LoVo (cell line): ENCODE measurements around the gene MYL6.
"Not testable (repeated sequence)": the region's sequence is repeated elsewhere in the genome, so short reads cannot be mapped to it uniquely, and the experiment has no call there.

ENCODE experiments used
- DNase-seq: peaks from one replicate; pipeline ENCODE4 v3.0.0-alpha.2; 2016; ENCODE audit warnings: low spot score

Gene MYL6

DNA sequence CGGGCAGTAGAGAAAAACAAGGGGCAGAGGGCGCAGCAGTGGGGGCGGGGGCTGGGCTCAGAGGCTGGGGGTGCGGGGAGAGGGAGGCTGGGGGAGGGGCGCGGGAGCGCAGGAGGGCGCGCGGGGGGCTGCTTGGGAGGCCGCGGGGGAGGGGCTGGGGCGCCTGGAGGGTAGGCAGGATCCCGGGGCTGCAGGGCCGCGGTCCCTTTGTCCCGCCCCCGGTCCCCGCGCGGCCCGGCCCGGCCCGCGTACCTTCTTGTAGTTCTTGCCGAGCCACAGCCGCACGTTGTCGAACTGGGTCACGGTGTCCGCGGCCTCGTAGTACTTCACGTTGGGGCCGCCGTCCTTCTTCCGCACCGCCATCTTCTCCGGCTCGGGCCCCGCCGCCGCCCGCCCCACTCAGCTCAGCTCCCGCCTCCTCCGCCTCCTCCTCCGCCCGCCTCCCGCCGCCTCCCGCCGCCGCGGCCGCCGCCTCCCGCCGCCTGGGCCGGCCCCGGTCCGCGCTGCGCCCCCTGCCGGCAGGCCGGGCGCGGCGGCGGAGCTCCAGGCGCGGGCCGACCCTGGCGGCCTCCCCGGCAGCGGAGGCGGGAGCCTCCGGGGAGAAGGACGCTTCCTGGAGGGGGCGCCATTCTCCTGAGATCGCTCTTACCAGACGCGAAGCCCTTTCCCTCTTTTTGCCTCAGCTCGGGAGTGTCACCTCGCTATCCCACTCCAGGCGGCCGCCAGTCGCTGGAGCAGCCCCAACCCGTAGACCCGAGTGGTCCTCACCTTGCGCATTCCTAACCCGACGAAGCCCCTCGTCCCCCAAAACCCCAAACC is 31.1 kb downstream of the MYL6 start, which contains the start of gene SMARCC2:
SMARCC2 (minus strand) TSS at position 385 of the 819 bp plus-strand sequence; CDS start at position 363, 22 bp downstream.
- DNase-seq = peak; percentile 97

DNA sequence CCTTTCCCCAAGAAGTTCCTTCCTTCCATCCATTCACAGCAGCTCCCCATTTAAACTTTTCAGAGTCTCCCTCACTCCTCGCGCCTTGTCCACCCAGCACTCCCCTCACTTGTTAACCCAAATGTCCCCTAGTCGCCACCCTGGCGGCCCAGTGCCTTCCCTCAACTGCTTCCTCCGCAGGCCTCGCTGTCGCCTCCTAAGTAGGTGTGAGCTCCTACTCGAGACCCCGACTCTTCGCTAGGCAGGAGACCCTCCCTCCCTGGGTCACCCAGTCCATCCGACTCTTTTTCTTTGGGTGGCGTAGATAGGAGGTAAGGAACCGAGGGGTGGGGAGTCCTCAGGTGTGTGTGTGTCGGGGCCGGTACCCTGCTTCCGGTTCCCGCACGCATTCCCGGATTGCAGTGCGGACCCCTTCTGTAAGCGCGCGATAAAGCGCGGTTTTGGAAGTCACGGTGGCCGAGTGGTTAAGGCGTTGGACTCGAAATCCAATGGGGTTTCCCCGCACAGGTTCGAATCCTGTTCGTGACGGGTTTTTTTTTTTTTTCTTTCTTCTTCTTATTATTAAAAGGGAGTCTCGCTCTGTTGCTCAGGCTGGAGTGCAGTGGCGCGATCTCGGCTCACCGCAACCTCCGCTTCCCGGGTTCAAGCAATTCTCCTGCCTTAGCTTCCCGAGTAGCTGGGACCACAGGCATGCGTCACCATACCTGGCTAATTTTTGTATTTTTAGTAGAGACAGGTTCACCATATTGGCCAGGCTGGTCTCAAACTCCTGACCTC is 31.9 kb downstream of the MYL6 start:
- peak; percentile 92 for DNase-seq

DNA sequence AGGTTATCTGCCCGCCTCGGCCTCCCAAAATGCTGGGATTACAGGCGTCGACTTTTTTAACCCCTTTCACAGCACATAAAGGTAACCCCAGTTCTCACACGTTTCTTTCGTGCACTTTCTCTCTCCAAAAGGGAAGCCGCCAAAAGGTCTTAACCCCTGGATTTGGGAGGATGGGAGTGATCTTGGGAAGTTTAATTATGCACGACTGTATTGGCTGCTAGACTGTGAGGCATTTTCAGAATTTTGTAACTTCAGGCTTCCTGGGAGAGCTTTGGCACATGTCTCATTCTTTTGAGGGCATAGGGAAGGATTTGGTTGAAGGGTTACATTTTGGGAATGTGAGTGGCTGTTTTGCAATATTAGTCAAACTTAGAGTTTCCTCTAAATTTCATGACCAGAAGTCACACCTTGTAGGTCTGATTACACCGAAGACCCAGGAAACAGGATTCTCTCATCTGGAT is 32.6 kb downstream of the MYL6 start:
- no peak for DNase-seq

DNA sequence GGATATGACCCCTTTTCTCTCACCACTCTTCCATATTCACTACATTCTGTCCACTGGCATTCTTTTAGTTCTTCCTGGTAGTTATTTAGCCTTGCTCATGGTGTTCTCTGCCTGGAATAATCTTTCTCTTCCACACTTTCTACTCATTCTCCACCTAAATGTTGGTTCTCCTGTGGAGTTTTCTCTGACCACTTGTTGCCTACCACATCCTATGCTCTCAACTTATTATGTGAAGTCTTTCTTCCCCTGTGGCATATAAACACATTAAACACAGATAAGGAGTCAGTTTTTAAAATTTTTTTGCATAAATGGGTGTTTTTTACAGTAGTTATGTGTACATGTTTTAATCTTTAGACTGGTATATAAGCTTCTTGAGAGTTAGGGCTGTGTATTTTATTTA is 34.4 kb downstream of the MYL6 start:
- no peak for DNase-seq

DNA sequence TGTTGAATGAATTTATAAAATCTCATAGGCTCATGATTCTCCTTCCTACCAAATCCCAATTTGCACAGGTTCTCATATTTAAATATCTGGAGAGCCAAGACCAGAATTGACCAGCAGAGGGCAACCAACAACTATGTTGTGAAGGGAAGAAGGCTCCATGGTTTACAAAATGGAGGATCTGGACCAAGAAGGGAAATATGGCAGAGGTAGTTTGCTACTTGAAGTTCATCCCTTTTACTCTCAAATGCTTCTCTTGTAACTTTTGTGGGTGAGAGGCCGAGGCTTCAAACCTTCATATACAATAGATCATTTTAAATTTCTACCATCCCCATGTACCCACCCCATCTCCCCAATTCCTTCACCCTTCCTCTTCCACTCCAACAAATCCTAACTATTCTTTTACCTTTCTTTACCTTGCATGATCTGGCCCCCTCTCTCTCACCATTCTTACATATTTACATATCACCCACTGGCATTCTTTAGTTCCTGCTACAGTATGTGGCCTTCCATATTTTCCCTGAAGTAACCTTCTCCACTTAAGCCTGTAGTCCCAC is 34.9 kb downstream of the MYL6 start:
- DNase-seq = peak; percentile 87

DNA sequence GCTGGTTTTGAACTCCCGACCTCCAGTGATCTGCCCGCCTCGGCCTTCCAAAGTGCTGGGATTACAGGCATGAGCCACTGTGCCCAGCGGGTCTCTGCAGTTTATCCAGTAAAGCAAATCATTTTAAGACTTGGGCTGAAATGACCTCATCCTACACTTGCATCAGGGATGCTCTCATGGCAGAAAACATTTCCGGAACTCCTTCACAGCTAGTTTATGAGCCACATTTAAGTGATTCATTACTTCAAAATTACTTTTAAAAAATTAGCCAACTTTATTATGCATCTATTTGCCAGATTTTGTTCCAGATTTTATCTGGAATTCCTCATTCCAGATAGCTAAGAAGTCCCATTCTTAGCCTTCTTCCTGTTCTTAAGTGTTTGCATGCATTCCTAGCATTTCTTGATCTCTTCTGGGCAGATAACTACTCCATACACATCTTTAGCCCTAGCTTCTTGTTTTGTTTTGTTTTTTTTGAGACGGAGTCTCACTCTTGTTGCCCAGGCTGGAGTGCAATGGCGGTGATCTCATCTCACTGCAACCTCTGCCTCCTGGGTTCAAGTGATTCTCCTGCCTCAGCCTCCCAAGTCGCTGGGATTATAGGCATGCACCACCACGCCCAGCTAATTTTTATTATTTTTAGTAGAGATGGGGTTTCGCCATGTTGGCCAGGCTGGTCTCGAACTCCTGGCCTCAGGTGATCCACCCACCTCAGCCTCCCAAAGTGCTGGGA is 38.8 kb downstream of the MYL6 start:
- DNase-seq = not testable (repeated sequence)

DNA sequence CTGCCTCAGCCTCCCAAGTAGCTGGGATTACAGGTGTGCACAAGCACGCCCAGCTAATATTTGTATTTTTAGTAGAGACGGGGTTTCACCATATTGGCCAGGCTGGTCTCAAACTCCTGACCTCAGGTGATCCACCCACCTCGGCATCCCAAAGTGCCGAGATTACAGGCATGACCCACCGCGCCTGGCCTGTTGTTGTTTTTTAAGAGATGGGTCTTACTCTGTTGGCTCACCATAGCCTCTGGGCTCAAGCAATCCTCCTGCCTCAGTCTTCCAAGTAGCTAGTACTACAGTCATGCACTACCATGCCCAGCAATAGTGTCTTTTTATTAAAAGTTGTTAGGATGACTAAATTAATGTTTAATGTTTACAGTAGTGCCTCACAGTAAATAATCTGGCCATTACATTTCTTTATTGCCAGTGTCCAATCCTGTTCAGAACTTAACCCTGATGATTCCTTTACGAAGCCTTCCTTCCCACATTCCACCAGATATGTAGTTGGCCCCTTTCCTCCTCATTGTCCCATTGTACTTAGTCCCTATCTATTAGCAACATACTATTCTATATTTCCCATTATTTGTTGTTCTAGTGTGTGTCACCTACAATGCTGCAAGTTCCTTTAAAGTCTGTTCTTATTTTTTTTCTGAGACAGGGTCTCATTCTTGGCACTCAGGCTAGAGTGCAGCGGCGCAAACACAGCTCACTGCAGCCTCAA is 39.9 kb downstream of the MYL6 start:
- DNase-seq = no peak

DNA sequence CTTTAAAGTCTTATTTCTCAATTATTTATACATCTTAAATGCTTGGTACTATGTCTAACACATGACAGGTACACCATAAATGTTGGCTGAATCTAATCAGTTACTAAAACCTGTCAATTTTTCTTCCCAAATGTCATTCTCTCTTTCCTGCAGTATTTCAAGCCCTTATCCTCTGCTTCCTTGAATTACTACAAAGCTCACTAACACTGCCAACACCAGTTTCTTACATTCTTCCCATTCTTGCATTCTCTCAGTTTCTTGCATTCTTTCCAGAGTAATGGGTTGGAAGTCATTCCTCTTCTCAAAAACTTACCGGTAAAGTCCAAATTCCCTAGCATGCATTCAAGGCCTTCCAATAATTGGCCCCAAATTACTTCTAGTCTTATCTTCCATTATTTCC is 40.7 kb downstream of the MYL6 start:
- DNase-seq = no peak

DNA sequence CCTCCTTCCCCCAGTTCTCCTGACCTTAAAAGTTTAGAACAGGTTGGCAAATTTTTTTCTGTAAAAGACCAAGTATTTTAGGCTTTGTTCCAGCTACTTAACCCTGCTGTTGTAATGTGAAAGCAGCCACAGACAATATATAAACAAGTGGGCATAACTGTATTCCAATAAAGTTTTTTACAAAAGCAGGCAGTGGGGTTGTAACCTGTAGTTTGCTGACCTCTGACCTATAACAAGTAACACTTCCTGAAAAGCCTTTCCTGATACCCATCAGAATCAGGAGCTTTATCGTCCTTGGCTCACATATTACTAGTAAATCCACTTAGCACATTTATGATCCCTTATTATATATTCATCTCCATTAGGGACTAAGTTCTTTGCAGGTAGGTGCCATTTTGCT is 44.2 kb downstream of the MYL6 start:
- no peak for DNase-seq

DNA sequence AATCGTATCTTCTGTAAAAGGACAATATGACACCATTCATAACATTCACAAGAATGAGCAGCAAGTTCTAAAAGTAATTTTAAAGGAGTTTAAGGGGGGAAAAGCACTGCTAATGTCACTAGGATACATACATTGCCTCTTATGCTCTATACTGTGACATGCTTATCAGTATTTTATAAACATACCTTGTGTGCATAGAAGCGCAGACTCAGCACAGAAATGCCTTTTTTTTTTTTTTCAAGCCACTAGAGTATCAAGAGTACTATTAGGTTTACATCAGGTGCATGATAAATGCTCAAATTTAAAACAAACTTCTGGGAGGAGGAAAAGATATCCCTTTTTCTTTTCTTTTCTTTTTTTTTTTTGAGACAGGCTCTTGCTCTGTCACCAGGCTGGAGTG is 44.7 kb downstream of the MYL6 start:
- no peak for DNase-seq

DNA sequence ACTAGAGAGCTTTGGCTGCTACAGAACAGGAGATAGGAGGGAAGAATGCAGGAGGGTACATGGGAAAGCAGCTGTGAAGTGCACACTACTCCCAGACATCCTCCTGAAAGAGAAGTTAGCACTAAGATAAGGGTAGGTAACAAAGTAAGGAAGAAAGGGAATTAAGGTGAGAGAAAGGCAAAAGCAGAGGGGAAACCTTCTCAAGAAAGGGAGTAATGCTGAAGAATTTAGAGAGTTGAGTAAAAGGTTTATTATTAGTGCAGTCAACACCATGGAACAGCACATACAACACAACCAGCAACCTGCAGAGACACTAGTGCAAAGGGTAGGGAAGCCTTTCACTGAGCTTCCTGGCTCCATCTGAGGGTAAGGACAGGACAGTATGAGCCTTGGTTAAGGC is 46.1 kb downstream of the MYL6 start:
- no peak for DNase-seq

DNA sequence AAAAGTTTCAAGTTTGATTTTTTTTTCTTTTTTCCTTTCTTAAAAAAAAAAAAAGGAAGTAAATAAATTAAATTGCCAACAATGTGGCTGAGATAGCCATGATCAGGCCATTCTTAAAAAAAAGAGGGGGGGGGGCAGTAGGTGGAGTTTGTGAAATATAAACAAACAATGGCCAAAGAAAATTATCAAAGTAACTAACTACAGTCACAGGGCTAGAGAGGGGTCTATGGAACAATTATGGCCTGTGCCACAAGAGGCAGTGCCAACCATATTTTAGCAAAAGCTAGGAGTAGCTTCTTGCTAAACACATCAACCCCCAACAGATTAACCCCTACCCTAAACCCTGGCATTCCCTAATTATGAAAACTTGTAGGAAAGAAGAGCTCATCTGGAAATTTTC is 47.3 kb downstream of the MYL6 start:
- no peak for DNase-seq

DNA sequence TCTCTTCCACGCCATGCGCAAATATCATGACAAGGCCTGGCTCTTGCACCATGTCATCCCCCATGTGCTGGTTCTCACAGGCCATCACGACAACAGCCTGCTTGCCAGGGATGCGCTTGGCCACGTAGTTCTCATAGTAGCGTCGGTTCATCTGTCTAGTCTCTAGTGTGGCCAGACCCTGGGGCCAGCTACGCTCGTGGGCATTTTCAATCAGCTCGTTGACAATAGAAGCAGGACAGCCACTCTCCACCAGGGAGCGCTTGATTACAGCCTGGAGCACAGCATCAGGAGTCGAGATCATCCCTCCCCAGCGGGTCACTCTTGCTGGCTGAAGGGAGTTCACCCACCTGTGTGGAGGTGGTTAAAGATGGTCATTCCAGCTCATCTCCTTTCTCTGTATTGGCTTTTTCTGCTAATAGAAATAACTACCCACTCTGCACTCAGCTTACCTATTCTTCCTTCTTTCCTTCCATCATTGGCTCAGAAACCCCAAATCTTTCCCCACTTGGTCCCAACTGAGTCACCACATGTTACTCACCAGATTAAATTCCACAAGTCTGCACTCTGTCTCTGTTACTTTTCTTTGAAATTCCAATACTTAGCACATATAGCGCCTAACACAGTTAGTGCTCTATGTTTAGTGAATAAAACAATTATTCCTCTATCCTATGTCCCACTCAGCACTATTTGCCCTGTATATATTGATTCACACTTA is 48.5 kb downstream of the MYL6 start:
- DNase-seq = no peak

DNA sequence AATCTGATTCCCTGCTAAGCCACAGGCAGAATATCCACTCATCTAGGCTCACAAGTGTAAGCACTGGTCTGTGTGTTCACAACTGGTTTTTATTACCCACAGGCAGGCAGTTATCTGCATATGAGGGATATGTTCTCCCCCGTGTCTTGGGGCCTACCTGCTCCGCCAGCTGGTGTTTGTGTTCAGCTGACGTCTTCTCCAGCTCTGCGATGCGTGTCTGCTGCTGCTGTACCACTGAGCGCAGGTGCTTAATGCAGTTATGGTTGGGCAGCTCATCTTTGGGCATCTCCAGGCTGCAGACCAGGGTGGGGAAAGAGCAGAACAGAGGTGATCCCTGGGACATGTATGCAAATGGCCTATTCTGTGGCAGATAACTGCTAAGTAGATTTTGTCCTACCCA is 49.8 kb downstream of the MYL6 start:
- no peak for DNase-seq
